Caco-2 (cell line): Measurements from ENCODE around the gene CAMKK2. TPM values are rescaled to one million over a fixed set of nuclear protein-coding genes. Genes with fewer than 3 reads are reported as not detected.

Experiments
- BruUV-seq: library from RNA; stranded (reverse); fragments of 400-500 nt; replicated peaks from 2 replicates; lab custom pipeline; 2021; lab: Mats Ljungman, UMichigan
- CTCF ChIA-PET: fragments of 300-600 bp; sonication (Branson Sonifier 250); formaldehyde crosslinking; loops from one replicate; lab custom pipeline; 2022; ENCODE audit warnings: antibody characterized with exemption; lab: Charles Lee
- POLR2A ChIA-PET: fragments of 300-600 bp; sonication (Branson Sonifier 250); formaldehyde crosslinking; loops from one replicate; lab custom pipeline; 2022; ENCODE audit warnings: antibody characterized with exemption; lab: Charles Lee
- DNase-seq, 2 experiments: peaks; one replicate each; pipeline versions ENCODE4 v3.0.0 to v3.0.0-alpha.2; 2020 to 2022
- H3K27me3 ChIP-seq: replicated peaks from 2 replicates; pipeline ENCODE4 v1.6.0; 2011; ENCODE audit warnings: low read length; ENCODE audit not compliant: control insufficient read depth, insufficient read depth
- H3K36me3 ChIP-seq: 2 replicates; pipeline ENCODE4 v1.5.1; 2011; ENCODE audit warnings: low read length; ENCODE audit not compliant: control insufficient read depth, insufficient read depth
- H3K4me1 ChIP-seq: fragments of 250-450 bp; sonication (Bioruptor Pico); 2 replicates; pipeline ENCODE4 v1.5.1; 2020; ENCODE audit warnings: mild to moderate bottlenecking
- H3K4me3 ChIP-seq: 2 replicates; pipeline ENCODE4 v1.5.1; 2011; ENCODE audit warnings: low read depth, mild to moderate bottlenecking, control low read depth, low read length
- H3K9me3 ChIP-seq: fragments of 250-450 bp; sonication (Bioruptor Pico); 2 replicates; pipeline ENCODE4 v1.5.1; 2020; ENCODE audit warnings: mild to moderate bottlenecking, moderate library complexity
- H3K27ac Mint-ChIP-seq: one replicate; pipeline ENCODE4 v1.8.0; 2022; ENCODE audit warnings: mixed read lengths; ENCODE audit not compliant: unreplicated experiment
- H3K27me3 Mint-ChIP-seq: one replicate; pipeline ENCODE4 v1.8.0; 2022; ENCODE audit warnings: mixed read lengths; ENCODE audit not compliant: insufficient read depth, unreplicated experiment
- H3K36me3 Mint-ChIP-seq: one replicate; pipeline ENCODE4 v1.8.0; 2022; ENCODE audit warnings: mild to moderate bottlenecking, mixed read lengths; ENCODE audit not compliant: insufficient read depth, unreplicated experiment
- H3K4me1 Mint-ChIP-seq: one replicate; pipeline ENCODE4 v1.8.0; 2022; ENCODE audit warnings: low read depth, mixed read lengths; ENCODE audit not compliant: unreplicated experiment
- H3K4me3 Mint-ChIP-seq: one replicate; pipeline ENCODE4 v1.8.0; 2022; ENCODE audit warnings: mild to moderate bottlenecking, moderate library complexity, mixed read lengths; ENCODE audit not compliant: unreplicated experiment
- H3K9me3 Mint-ChIP-seq: one replicate; pipeline ENCODE4 v1.8.0; 2022; ENCODE audit warnings: mixed read lengths; ENCODE audit not compliant: unreplicated experiment
- intact Hi-C: fragments of 100-400 bp; cut with micrococcal nuclease; formaldehyde crosslinking; loops from one replicate; pipeline ENCODE4 v1.10.0; 2022; ENCODE audit not compliant: unreplicated experiment
- total RNA-seq: library from RNA; stranded (reverse); gene quantifications from 2 replicates; pipeline ENCODE4 v1.2.3, GENCODE V29; 2022
- TF ChIP-seq, protein P1 (sequence below), 2 experiments: fragments of 200-600 bp in 1 of 2; IDR thresholded peaks; 1 replicate in 1 of 2; 2 replicates in 1 of 2; pipeline versions ENCODE4 v1.5.1 to v1.8.0; 2011 to 2022; ENCODE audit warnings: antibody characterized with exemption in 1 of 2, control low read depth in 1 of 2, inconsistent platforms in 1 of 2, low read depth in 1 of 2, low read length in 1 of 2, mild to moderate bottlenecking in 1 of 2, moderate library complexity in 1 of 2; ENCODE audit not compliant: insufficient read depth in 1 of 2, severe bottlenecking in 1 of 2, unreplicated experiment in 1 of 2

The CAMKK2 gene
- total RNA-seq, 1 experiment from 2014 or later: 31.0 TPM

DNA sequence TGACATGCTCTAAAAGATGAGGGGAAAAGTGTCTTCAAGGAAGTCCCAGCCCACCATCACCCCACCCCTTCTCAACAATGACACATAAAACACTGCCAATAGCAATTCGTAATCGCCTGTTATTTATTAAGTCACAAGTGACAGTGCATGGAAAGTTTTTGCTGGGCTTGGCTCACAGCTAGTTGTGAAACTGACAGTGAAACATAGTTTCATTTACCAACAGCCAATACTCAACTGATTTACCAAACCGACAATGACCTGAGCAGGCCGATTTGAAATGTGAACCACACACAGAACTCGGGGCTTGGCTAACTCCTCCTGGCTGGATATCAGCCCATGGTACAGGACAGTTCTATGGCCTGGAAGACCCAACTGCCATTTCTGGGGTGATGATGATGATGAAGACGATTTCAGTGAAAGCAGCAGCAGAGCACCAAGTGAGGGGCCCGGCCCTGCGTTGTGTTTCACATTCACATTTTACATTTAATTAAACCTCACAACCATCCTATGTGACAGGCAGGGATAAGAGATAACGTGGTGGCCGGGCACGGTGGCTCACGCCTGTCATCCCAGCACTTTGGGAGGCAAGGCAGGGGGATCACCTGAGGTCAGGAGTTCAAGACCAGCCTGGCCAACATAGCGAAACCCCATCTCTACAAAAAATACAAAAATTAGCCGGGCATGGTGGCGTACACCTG lies 42.7 kb downstream of the CAMKK2 start:
- Mint-ChIP-seq H3K27me3 (no peaks in the 10 kb centered on the region), H3K4me3 (no peak overlapping the region), H3K4me1 (peaks cover 6% of the 10 kb centered on the region), H3K9me3 (no peaks in the 10 kb centered on the region), H3K27ac (no peak overlapping the region), H3K36me3 (peaks cover 55% of the 10 kb centered on the region)
- H3K9me3 ChIP-seq: no peaks in the 10 kb centered on the region
- ChIA-PET POLR2A (no interaction called here), CTCF (no interaction called here)
- BruUV-seq: no TSS peak
- TF ChIP-seq, protein P1, sequence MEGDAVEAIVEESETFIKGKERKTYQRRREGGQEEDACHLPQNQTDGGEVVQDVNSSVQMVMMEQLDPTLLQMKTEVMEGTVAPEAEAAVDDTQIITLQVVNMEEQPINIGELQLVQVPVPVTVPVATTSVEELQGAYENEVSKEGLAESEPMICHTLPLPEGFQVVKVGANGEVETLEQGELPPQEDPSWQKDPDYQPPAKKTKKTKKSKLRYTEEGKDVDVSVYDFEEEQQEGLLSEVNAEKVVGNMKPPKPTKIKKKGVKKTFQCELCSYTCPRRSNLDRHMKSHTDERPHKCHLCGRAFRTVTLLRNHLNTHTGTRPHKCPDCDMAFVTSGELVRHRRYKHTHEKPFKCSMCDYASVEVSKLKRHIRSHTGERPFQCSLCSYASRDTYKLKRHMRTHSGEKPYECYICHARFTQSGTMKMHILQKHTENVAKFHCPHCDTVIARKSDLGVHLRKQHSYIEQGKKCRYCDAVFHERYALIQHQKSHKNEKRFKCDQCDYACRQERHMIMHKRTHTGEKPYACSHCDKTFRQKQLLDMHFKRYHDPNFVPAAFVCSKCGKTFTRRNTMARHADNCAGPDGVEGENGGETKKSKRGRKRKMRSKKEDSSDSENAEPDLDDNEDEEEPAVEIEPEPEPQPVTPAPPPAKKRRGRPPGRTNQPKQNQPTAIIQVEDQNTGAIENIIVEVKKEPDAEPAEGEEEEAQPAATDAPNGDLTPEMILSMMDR (IDR thresholded peaks at IDR 0.05; ENCODE audit: insufficient read depth in 1 of 2, low read depth in 1 of 2, low read length in 1 of 2, severe bottlenecking in 1 of 2, unreplicated experiment in 1 of 2): no peak
- H3K4me3 ChIP-seq: no peak overlapping the region
- no peaks in the 10 kb centered on the region for H3K4me1 ChIP-seq
- H3K27me3 ChIP-seq: no peaks in the 10 kb centered on the region
- intact Hi-C loops: no loop called here
- H3K36me3 ChIP-seq: peaks cover 4% of the 10 kb centered on the region
- DNase-seq: no peak

DNA sequence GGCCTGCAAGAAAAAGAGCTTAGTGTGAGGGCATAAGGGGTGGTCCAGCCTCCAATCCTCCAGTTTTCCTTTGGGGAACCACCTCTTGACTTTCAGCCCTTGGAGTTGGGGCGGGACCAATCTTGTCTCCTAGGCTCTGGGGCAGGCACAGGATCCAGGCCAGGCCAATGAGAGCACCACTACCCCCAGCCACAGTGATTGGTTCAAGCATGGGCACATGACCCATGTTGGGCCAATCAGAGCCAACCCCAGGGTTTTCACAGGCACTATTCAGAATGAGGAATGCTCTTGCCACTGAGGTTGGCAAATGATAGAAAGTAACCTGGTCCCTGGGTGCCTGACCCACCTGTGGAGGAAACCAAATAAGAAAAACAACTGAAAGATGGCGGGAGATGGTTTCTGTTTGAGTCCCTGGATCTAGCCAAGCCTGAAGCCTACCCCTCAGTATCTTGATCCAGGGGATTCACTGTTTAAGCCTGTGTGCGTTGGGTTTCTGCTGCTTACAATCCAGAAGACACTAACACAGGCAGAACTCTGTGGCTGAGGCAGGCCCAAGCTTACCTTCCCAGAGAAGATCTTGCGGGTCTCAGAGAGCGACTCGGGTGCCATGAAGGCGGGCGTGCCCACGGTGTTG lies 43.7 kb downstream of the CAMKK2 start:
- H3K27me3 Mint-ChIP-seq: no peaks in the 10 kb centered on the region
- H3K4me3 Mint-ChIP-seq: no peak overlapping the region
- no peaks in the 10 kb centered on the region for H3K4me1 ChIP-seq
- TF ChIP-seq, protein P1 (IDR thresholded peaks at IDR 0.05; ENCODE audit: insufficient read depth in 1 of 2, low read depth in 1 of 2, low read length in 1 of 2, severe bottlenecking in 1 of 2, unreplicated experiment in 1 of 2): no peak
- ChIA-PET CTCF (no interaction called here), POLR2A (no interaction called here)
- H3K4me3 ChIP-seq: no peak overlapping the region
- peaks cover 50% of the 10 kb centered on the region for H3K36me3 Mint-ChIP-seq
- intact Hi-C loops: no loop called here
- H3K9me3 Mint-ChIP-seq: no peaks in the 10 kb centered on the region
- DNase-seq: no peak
- no peaks in the 10 kb centered on the region for H3K27me3 ChIP-seq
- no TSS peak for BruUV-seq
- peaks cover 6% of the 10 kb centered on the region for H3K4me1 Mint-ChIP-seq
- no peak overlapping the region for H3K27ac Mint-ChIP-seq
- H3K9me3 ChIP-seq: no peaks in the 10 kb centered on the region
- peaks cover 5% of the 10 kb centered on the region for H3K36me3 ChIP-seq

DNA sequence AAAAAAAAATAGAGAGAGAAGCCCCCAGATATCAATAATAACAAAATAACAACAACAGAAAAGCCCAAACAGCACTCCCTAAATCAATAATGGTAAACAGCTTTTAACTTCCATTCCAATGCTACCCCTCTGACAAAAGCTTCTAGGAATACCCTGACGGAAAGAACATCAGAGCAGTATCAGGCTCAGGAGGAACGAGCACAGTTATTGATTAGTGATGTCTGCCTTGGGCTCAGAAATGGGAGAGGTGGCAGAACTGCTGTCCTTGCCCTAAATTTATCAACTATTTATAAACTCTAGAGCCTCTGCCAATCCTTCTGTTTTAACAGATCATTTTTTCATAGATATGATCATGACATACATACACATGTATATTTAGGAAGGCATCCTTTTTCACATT lies 44.7 kb downstream of the CAMKK2 start:
- intact Hi-C loops: no loop called here

More for the DNA sequence above, 44.7 kb downstream of the CAMKK2 start:
- no peaks in the 10 kb centered on the region for H3K27me3 Mint-ChIP-seq
- H3K36me3 Mint-ChIP-seq: peaks cover 58% of the 10 kb centered on the region
- Histone ChIP-seq H3K36me3 (peaks cover 5% of the 10 kb centered on the region), H3K4me3 (no peak overlapping the region), H3K27me3 (no peaks in the 10 kb centered on the region), H3K9me3 (no peaks in the 10 kb centered on the region), H3K4me1 (no peaks in the 10 kb centered on the region)
- no peak overlapping the region for H3K4me3 Mint-ChIP-seq
- TF ChIP-seq, protein P1 (IDR thresholded peaks at IDR 0.05; ENCODE audit: insufficient read depth in 1 of 2, low read depth in 1 of 2, low read length in 1 of 2, severe bottlenecking in 1 of 2, unreplicated experiment in 1 of 2): no peak
- BruUV-seq: no TSS peak
- CTCF ChIA-PET: no interaction called here
- no peak overlapping the region for H3K27ac Mint-ChIP-seq
- DNase-seq: no peak
- POLR2A ChIA-PET: no interaction called here
- peaks cover 6% of the 10 kb centered on the region for H3K4me1 Mint-ChIP-seq
- H3K9me3 Mint-ChIP-seq: no peaks in the 10 kb centered on the region
